GM12872 (cell line): Measurements from ENCODE around the gene DAB1.

Experiments used
- CTCF ChIP-seq: IDR thresholded peaks from 3 replicates; pipeline ENCODE4 v1.5.1; 2011; ENCODE audit warnings: low read depth, mild to moderate bottlenecking, low read length, moderate library complexity; ENCODE audit not compliant: insufficient read depth

DAB1 gene

DNA sequence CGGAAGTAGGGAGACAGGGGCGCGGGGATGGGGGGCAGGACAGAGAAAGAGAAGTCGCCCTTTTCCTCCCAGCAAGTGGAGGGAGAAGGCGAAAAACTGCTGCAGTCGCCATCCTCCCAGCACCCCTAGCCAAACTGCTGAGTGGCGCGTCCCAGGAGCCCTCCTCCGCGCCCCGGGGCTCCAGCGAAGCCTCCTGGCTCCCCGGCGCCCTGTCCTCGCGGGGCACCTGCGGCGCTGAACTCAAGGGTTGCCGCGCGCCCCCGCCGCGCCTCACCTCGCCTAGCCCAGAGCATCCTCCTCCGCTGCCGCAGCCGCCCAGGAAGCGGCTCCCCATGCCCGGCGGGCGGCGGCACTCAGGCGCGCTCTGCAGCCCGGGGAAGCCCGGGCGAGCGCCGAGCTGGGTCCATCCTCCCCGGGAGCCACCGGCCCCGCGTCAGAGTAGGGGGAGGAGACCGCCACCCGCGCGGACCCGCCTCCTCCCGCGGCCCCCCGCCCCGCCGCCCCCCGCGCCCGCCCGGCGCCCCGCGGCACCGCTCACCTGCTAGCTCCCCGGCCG, at the start of gene DAB1:
Gene DAB1, minus strand, starts transcription at position 405 of the 556 bp plus-strand sequence. CDS start 133,030 bp downstream, outside the sequence.
- TF ChIP-seq CTCF: no peak

GRCh38 chr1:57473448-57473847, 49.6 kb upstream of the DAB1 start:
- no peak for TF ChIP-seq CTCF

GRCh38 chr1:57471995-57472394, 48.1 kb upstream of the DAB1 start:
- TF ChIP-seq CTCF: no peak

DNA sequence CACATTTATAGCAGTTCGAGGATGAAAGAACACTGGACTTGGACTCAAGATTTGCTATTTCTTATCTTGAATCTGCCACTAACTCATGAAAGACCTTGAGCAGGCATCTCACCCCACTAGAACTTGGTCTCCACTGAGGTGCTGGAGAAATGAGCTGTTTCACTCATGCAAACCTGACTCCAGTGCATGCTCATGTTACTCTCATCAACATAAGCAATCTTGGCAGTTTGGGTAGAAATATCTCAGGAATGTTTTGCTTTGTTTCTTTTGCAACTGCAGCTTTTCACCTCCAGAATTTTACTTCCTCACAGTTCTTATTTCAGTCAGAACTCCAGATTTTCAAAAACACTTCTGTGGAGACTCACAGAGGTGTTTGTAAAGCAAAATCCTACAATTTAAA, 46.2 kb upstream of the DAB1 start:
- TF ChIP-seq CTCF: no peak

DNA sequence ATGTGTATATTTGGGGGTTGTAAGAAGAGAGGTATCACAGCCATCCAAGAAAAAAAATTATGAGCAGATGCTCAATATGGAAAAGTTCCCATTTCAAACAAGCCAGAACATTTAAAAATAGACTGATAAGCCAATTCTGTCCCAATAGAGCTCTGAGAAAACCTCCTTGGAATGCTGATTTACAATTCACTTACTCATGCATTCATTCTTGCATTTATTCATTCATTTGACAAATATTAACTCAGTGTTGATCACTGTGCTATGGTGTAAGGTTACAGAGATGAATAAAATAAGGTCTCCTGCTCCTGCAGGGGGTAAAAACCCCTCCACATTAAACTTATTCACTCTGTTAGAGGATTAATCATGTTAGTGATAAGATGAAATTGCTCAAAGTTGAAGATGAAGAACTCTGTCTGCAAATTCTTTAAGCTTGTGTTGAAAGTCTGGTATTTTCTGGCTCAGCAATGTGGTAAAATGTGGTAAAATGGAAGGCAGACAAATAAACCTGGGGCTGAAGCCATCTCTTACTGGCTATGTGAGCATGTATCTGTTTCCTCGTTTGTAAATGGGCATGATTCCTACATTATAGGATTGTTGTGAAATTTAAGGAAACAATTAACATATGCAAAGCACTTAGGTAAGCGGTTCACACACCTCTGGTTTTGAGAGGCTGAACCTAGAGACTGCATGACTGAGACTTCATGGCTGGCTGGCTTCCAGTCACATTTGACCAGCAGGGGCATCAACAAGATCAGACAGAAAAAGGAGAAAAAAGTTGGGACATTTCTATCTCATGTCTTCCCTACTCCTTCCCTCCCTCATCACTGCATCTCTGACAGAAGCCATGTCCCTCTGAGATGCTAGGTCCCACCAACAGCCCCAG, 45.0 kb upstream of the DAB1 start:
- TF ChIP-seq CTCF: no peak

GRCh38 chr1:57467830-57468229, 44.0 kb upstream of the DAB1 start:
- TF ChIP-seq CTCF: no peak

DNA sequence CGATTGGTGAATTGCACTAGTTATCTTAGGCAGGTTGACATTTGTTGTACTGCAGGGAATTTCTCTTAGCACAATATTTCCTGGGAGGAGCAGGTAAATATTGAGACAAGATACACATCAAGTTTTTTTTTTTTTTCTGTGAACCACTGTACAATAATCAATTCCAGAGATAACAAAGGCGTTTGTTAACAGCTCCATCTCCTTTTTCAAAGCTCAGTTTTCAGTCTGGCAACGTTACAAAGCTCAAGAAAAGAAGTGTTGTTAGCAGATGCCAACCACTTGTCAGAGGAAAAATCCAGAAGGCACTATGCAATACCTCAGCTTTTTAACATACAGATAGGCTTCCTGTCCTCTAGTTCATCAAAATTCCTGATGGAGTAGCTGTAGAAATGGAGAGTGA, 40.9 kb upstream of the DAB1 start:
- no peak for TF ChIP-seq CTCF
